ENCODE data around the gene TNPO1.
"Not testable (repeated sequence)": the region's sequence is repeated elsewhere in the genome, so short reads cannot be mapped to it uniquely, and the experiment has no call there.

Gene TNPO1

GRCh38 chr5:72855821-72856220, 39.4 kb downstream of the TNPO1 start:
- DNase-seq = no peak

GRCh38 chr5:72857396-72857795, 40.9 kb downstream of the TNPO1 start:
- no peak for DNase-seq

- no peak for DNase-seq
Measured at GRCh38 chr5:72859127-72859526, 42.7 kb downstream of the TNPO1 start.

- no peak for DNase-seq
Measured at GRCh38 chr5:72860499-72860898, 44.0 kb downstream of the TNPO1 start.

- DNase-seq = no peak
Measured at GRCh38 chr5:72871366-72872024, 55.0 kb downstream of the TNPO1 start.

GRCh38 chr5:72878854-72879253, 62.4 kb downstream of the TNPO1 start:
- no peak for DNase-seq

- DNase-seq = no peak
Measured at GRCh38 chr5:72882989-72883388, 66.5 kb downstream of the TNPO1 start.

- DNase-seq = no peak
Measured at GRCh38 chr5:72883850-72884249, 67.4 kb downstream of the TNPO1 start.

GRCh38 chr5:72884892-72885291, 68.4 kb downstream of the TNPO1 start:
- DNase-seq = no peak

GRCh38 chr5:72885824-72886223, 69.4 kb downstream of the TNPO1 start:
- no peak for DNase-seq

GRCh38 chr5:72888595-72888994, 72.1 kb downstream of the TNPO1 start:
- DNase-seq = no peak

GRCh38 chr5:72889324-72889723, 72.9 kb downstream of the TNPO1 start:
- DNase-seq = no peak

- no peak for DNase-seq
Measured at GRCh38 chr5:72892846-72893245, 76.4 kb downstream of the TNPO1 start.

GRCh38 chr5:72895758-72896157, 79.3 kb downstream of the TNPO1 start:
- no peak for DNase-seq

- no peak for DNase-seq
Measured at GRCh38 chr5:72906806-72907205, 90.3 kb downstream of the TNPO1 start.

GRCh38 chr5:72908664-72909063, 92.2 kb downstream of the TNPO1 start:
- no peak for DNase-seq

GRCh38 chr5:72917371-72917776, 100.9 kb downstream of the TNPO1 start:
- no peak for DNase-seq

- no peak for DNase-seq
Measured at GRCh38 chr5:72920690-72921502, 104.4 kb downstream of the TNPO1 start.

GRCh38 chr5:72921886-72922285, 105.4 kb downstream of the TNPO1 start:
- DNase-seq = no peak

- DNase-seq = no peak
Measured at GRCh38 chr5:72922422-72922821, 106.0 kb downstream of the TNPO1 start.

GRCh38 chr5:72925336-72926010, 109.0 kb downstream of the TNPO1 start:
- no peak for DNase-seq

GRCh38 chr5:72932686-72933085, 116.2 kb downstream of the TNPO1 start:
- not testable (repeated sequence) for DNase-seq

GRCh38 chr5:72934953-72935725, 118.7 kb downstream of the TNPO1 start:
- DNase-seq = not testable (repeated sequence)

All from stimulated activated naive CD4-positive, alpha-beta T cell treated with Interleukin-2 at 50 U/mL for 16 hours (primary cell).